KOPT-K1 (cell line): Measurements from ENCODE around the gene UGT1A8.
"Not testable (repeated sequence)": the region's sequence is repeated elsewhere in the genome, so short reads cannot be mapped to it uniquely, and the experiment has no call there.

Source experiments
- H3K27ac ChIP-seq: fragments of 200-600 bp; sonication (generic); 2 replicates; pipeline ENCODE4 v1.5.1; 2016; ENCODE audit warnings: antibody characterized with exemption, mild to moderate bottlenecking, low read depth, low read length; ENCODE audit not compliant: poor library complexity, severe bottlenecking
- H3K36me3 ChIP-seq: fragments of 200-600 bp; sonication (generic); 2 replicates; pipeline ENCODE4 v1.5.1; 2017; ENCODE audit warnings: antibody characterized with exemption, mild to moderate bottlenecking, low read length, moderate library complexity; ENCODE audit not compliant: insufficient read depth
- H3K9me3 ChIP-seq: fragments of 200-600 bp; sonication (generic); 2 replicates; pipeline ENCODE4 v1.5.1; 2017; ENCODE audit warnings: antibody characterized with exemption, low read length, mild to moderate bottlenecking; ENCODE audit not compliant: insufficient read depth, poor library complexity, severe bottlenecking

The UGT1A8 gene

GRCh38 chr2:233605680-233606079, 11.8 kb upstream of the UGT1A8 start:
- H3K36me3 ChIP-seq: no peaks in the 10 kb centered on the region
- no peak overlapping the region for H3K27ac ChIP-seq
- peaks cover 22% of the 10 kb centered on the region for H3K9me3 ChIP-seq

GRCh38 chr2:233611284-233611683, 6.1 kb upstream of the UGT1A8 start:
- Histone ChIP-seq H3K27ac (no peak overlapping the region), H3K9me3 (peaks cover 17% of the 10 kb centered on the region), H3K36me3 (no peaks in the 10 kb centered on the region)

- Histone ChIP-seq H3K27ac (no peak overlapping the region), H3K36me3 (no peaks in the 10 kb centered on the region), H3K9me3 (no peaks in the 10 kb centered on the region)
Observed at GRCh38 chr2:233620204-233620603, 2.8 kb downstream of the UGT1A8 start.

- H3K27ac ChIP-seq, H3K36me3 ChIP-seq, H3K9me3 ChIP-seq: not testable (repeated sequence)
Observed at GRCh38 chr2:233621863-233622262, 4.4 kb downstream of the UGT1A8 start.

- Histone ChIP-seq H3K36me3 (no peaks in the 10 kb centered on the region), H3K27ac (no peak overlapping the region), H3K9me3 (peaks cover 10% of the 10 kb centered on the region)
Observed at GRCh38 chr2:233627331-233628025, 10.0 kb downstream of the UGT1A8 start.

- not testable (repeated sequence) for H3K36me3 ChIP-seq, H3K9me3 ChIP-seq, H3K27ac ChIP-seq
Observed at GRCh38 chr2:233636306-233636705, 18.9 kb downstream of the UGT1A8 start, which contains the start of gene UGT1A10. UGT1A10 (plus strand) TSS chr2:233636448; CDS start chr2:233636523, 75 bp downstream.

- H3K27ac ChIP-seq: no peak overlapping the region
- no peaks in the 10 kb centered on the region for H3K9me3 ChIP-seq
- H3K36me3 ChIP-seq: no peaks in the 10 kb centered on the region
Observed at GRCh38 chr2:233638836-233639235, 21.4 kb downstream of the UGT1A8 start.

GRCh38 chr2:233639860-233640259, 22.4 kb downstream of the UGT1A8 start:
- Histone ChIP-seq H3K36me3 (no peaks in the 10 kb centered on the region), H3K27ac (no peak overlapping the region), H3K9me3 (peaks cover 6% of the 10 kb centered on the region)

GRCh38 chr2:233643128-233643527, 25.7 kb downstream of the UGT1A8 start:
- no peaks in the 10 kb centered on the region for H3K36me3 ChIP-seq
- peaks cover 31% of the 10 kb centered on the region for H3K9me3 ChIP-seq
- no peak overlapping the region for H3K27ac ChIP-seq

GRCh38 chr2:233646033-233646432, 28.6 kb downstream of the UGT1A8 start:
- not testable (repeated sequence) for H3K36me3 ChIP-seq

GRCh38 chr2:233650981-233651380, 33.5 kb downstream of the UGT1A8 start:
- no peaks in the 10 kb centered on the region for H3K36me3 ChIP-seq
- H3K27ac ChIP-seq: no peak overlapping the region
- peaks cover 14% of the 10 kb centered on the region for H3K9me3 ChIP-seq

More at GRCh38 chr2:233646033-233646432, 28.6 kb downstream of the UGT1A8 start:
- not testable (repeated sequence) for H3K27ac ChIP-seq
- H3K9me3 ChIP-seq: peaks cover 31% of the 10 kb centered on the region

- H3K36me3 ChIP-seq: no peaks in the 10 kb centered on the region
- peaks cover 9% of the 10 kb centered on the region for H3K9me3 ChIP-seq
- H3K27ac ChIP-seq: no peak overlapping the region
Observed at GRCh38 chr2:233651430-233651829, 34.0 kb downstream of the UGT1A8 start.

- no peak overlapping the region for H3K27ac ChIP-seq
- H3K9me3 ChIP-seq: no peaks in the 10 kb centered on the region
- H3K36me3 ChIP-seq: no peaks in the 10 kb centered on the region
Observed at GRCh38 chr2:233654501-233654900, 37.1 kb downstream of the UGT1A8 start.

- no peaks in the 10 kb centered on the region for H3K36me3 ChIP-seq
- no peak overlapping the region for H3K27ac ChIP-seq
- H3K9me3 ChIP-seq: no peaks in the 10 kb centered on the region
Observed at GRCh38 chr2:233655043-233655442, 37.6 kb downstream of the UGT1A8 start.

- H3K27ac ChIP-seq, H3K9me3 ChIP-seq, H3K36me3 ChIP-seq: not testable (repeated sequence)
Observed at GRCh38 chr2:233655943-233656342, 38.5 kb downstream of the UGT1A8 start.

- Histone ChIP-seq H3K27ac (no peak overlapping the region), H3K9me3 (no peaks in the 10 kb centered on the region), H3K36me3 (no peaks in the 10 kb centered on the region)
Observed at GRCh38 chr2:233656443-233656842, 39.0 kb downstream of the UGT1A8 start.
